Type B pancreatic cell (in vitro differentiated cells): Measurements from ENCODE around the gene DUSP2. TPM values are rescaled to one million over a fixed set of nuclear protein-coding genes. Genes with fewer than 3 reads are reported as not detected.

Source experiments
- DNase-seq: peaks from one replicate; pipeline ENCODE4 v3.0.0; 2021; ENCODE audit warnings: mixed read lengths; ENCODE audit not compliant: unreplicated experiment; ENCODE audit errors: extremely low spot score
- H3K27ac Mint-ChIP-seq: 2 replicates; pipeline ENCODE4 v1.8.0; 2021; ENCODE audit warnings: mild to moderate bottlenecking, mixed read lengths
- H3K27me3 Mint-ChIP-seq: 2 replicates; pipeline ENCODE4 v1.8.0; 2021; ENCODE audit warnings: mixed read lengths
- H3K36me3 Mint-ChIP-seq: 2 replicates; pipeline ENCODE4 v1.8.0; 2021; ENCODE audit warnings: mixed read lengths
- H3K4me1 Mint-ChIP-seq: one replicate; pipeline ENCODE4 v1.8.0; 2021; ENCODE audit warnings: mixed read lengths; ENCODE audit not compliant: unreplicated experiment
- H3K4me3 Mint-ChIP-seq: 2 replicates; pipeline ENCODE4 v1.8.0; 2021; ENCODE audit warnings: mild to moderate bottlenecking, mixed read lengths
- H3K9me3 Mint-ChIP-seq: 2 replicates; pipeline ENCODE4 v1.8.0; 2021; ENCODE audit warnings: mixed read lengths
- total RNA-seq: library from RNA; stranded (reverse); gene quantifications from 2 replicates; pipeline ENCODE4 v1.2.1, GENCODE V29; 2021; ENCODE audit warnings: low replicate concordance
- TF ChIP-seq, protein P1 (sequence below): fragments of 200-600 bp; sonication (generic); conservative IDR thresholded peaks from 2 replicates; pipeline ENCODE4 v1.5.0; 2021; ENCODE audit warnings: antibody characterized with exemption, mild to moderate bottlenecking

DUSP2 gene
- total RNA-seq, 1 donor from 2014 or later, result 4.5 TPM

DNA sequence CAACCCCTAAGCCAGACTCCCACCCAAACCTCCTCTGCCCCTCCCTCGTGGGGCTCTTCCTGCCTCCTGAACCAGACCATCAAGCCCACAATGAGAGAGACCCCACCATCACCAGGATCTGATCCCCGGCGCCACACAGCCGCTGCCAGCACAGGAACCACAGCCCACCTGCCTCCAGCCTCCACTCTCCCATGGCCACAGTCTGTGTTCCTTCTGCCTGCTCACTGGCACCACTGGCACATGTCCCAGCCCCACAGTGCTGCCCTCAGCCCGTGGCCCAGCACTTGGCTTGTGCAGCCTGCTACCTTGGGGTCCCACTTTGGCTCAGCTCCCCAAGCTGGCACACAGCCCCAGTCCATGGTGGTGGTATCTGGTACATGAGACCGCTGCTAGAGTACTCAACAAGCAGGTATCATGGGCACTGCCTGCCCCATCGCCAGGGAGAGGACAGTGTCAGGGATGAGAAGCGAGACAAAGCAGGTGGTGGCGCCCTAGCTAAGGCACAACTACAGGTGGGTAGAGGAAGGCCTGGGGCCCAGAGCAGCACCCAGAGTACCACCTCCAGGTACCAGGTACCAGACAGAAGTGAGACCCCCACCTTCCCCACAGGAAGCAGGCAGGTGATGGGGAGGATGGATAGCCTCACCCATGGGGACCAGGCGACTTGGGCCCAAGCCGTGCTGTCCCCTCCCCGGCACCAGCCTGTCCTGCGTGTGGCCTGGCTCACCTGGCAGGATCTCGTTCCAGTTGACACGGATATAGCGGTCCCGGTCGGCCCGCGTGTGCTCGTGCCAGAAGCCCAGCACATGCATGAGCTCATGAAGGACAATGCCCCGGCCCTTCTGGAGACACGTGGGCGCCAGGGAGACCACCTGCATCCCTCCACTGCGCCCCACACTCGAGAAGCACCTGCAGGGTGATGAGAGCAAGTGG, 13.2 kb downstream of the DUSP2 start:
- H3K27ac Mint-ChIP-seq, result no peak overlapping the region
- H3K4me1 Mint-ChIP-seq, result no peaks in the 10 kb centered on the region
- TF ChIP-seq, protein P1, sequence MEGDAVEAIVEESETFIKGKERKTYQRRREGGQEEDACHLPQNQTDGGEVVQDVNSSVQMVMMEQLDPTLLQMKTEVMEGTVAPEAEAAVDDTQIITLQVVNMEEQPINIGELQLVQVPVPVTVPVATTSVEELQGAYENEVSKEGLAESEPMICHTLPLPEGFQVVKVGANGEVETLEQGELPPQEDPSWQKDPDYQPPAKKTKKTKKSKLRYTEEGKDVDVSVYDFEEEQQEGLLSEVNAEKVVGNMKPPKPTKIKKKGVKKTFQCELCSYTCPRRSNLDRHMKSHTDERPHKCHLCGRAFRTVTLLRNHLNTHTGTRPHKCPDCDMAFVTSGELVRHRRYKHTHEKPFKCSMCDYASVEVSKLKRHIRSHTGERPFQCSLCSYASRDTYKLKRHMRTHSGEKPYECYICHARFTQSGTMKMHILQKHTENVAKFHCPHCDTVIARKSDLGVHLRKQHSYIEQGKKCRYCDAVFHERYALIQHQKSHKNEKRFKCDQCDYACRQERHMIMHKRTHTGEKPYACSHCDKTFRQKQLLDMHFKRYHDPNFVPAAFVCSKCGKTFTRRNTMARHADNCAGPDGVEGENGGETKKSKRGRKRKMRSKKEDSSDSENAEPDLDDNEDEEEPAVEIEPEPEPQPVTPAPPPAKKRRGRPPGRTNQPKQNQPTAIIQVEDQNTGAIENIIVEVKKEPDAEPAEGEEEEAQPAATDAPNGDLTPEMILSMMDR, result no peak
- no peak for DNase-seq
- H3K9me3 Mint-ChIP-seq, result no peaks in the 10 kb centered on the region
- peaks cover 27% of the 10 kb centered on the region for H3K27me3 Mint-ChIP-seq
- H3K36me3 Mint-ChIP-seq, result no peaks in the 10 kb centered on the region
- no peak overlapping the region for H3K4me3 Mint-ChIP-seq

DNA sequence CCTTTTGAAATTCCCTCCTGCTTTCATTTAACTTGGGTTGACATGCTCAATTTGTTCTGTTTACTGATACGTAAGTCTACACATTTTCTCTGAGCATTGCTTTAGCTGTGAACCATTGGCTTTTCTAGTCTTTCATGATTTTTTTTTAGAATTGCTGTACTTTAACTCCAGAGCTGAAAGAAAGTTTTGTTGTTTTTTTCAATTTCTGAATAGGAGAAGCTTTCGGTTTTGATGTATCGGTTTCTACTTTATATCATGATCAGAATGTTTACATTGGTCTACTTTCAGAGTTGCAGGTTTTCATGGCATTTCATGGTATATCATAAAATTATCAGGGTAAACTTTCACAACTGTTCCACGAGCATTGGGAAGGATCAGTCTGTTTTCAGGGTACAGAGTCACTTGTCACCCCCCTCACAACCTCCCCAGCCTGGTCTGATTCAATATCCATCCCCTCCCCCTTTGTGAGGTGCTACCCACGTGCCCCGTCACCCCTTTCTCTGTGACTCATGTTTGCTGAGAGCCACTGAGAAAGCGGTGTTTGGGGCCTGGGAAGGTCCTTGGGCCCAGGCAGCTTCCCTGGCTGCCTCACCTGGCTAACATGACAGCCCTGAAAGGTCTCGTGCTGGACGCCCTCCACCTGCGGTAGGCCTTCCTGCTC, 14.0 kb downstream of the DUSP2 start:
- TF ChIP-seq, protein P1, result no peak
- no peak for DNase-seq
- Mint-ChIP-seq H3K9me3 (no peaks in the 10 kb centered on the region), H3K27ac (no peak overlapping the region), H3K4me1 (no peaks in the 10 kb centered on the region), H3K4me3 (no peak overlapping the region), H3K36me3 (no peaks in the 10 kb centered on the region), H3K27me3 (peaks cover 31% of the 10 kb centered on the region)

DNA sequence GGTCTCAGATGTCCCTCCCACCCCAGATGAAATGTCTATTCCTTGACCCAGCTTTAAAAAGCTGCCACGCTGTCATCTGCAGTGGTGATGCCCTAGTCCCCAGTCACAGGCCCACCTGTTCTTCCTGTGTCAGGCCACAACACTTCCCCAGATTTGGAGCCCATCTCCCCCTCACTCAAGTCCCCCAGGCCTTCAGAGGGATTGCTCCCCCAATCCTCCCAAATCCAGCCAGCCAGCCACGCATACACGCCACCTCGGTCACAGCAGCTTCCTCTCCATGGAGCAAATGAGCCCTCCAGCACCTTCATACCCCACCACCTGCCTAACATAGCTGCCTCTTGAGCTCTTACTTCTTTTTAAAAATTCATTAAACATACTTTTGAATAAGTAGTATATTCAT, 14.8 kb downstream of the DUSP2 start:
- no peaks in the 10 kb centered on the region for H3K36me3 Mint-ChIP-seq
- H3K9me3 Mint-ChIP-seq, result no peaks in the 10 kb centered on the region
- no peak for DNase-seq
- H3K4me1 Mint-ChIP-seq, result no peaks in the 10 kb centered on the region
- TF ChIP-seq, protein P1, result no peak
- peaks cover 36% of the 10 kb centered on the region for H3K27me3 Mint-ChIP-seq
- no peak overlapping the region for H3K27ac Mint-ChIP-seq
- no peak overlapping the region for H3K4me3 Mint-ChIP-seq

DNA sequence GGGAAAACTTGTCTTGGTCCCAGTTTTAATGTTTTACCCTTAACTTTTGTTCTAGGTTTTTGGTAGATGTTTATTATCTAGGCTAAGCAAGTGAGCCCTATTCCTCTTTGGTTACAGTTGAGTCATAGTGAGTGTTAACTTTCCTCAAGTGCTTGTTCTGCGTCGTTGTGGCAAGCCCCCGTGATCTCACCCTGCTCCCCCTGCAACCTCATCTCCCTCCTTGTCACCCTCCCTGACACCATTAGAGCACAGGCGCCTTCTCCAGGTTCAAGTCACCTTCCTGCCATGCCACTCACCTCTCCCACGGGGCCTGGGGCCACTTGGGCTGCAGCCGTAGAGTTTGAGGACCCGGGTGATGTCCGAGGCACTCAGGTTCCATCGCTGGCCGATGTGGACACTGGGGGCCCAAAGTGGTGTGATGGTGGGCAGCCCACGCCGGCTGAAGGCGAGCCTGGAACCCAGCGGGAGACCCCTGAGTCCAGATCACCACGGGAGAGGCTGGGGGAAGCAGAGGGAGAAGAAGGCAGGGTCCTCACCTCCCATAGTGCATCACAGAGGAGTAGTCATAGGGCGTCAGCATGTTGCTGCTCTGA, 15.6 kb downstream of the DUSP2 start:
- H3K9me3 Mint-ChIP-seq, result no peaks in the 10 kb centered on the region
- no peaks in the 10 kb centered on the region for H3K36me3 Mint-ChIP-seq
- no peak overlapping the region for H3K27ac Mint-ChIP-seq
- H3K4me1 Mint-ChIP-seq, result no peaks in the 10 kb centered on the region
- no peak for DNase-seq
- H3K4me3 Mint-ChIP-seq, result no peak overlapping the region
- H3K27me3 Mint-ChIP-seq, result peaks cover 39% of the 10 kb centered on the region
- TF ChIP-seq, protein P1, result no peak

DNA sequence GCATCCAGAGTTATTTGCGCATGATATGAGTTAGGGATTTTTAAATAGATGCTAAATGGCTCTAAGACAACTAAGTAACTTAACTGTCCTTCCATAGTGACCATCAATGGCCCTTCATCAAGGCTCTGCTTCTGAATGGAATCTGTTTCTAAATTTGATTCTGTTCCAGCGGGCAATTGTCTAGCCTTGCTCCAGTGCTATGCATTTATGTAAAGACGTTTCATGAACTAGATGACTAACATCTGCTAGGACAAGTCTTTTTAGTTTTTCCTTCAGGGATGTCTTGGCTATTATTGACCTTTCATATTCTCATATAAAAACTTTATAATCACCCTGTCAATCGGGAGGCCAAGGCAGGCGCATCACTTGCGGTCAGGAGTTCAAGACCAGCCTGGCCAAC, 16.8 kb downstream of the DUSP2 start:
- Mint-ChIP-seq H3K9me3 (no peaks in the 10 kb centered on the region), H3K36me3 (no peaks in the 10 kb centered on the region), H3K4me1 (no peaks in the 10 kb centered on the region), H3K27me3 (peaks cover 39% of the 10 kb centered on the region), H3K4me3 (no peak overlapping the region), H3K27ac (no peak overlapping the region)
- DNase-seq, result no peak
- TF ChIP-seq, protein P1, result no peak
